Right lobe of liver (tissue), 6 donors: ENCODE results near the gene STRIP2. TPM values are rescaled to one million over a fixed set of nuclear protein-coding genes. Genes with fewer than 3 reads are reported as not detected.

Source experiments
- ATAC-seq, 4 donors: fragments of 200-7000 bp; cut with Tn5 transposase; one replicate each; pipeline ENCODE4 v1.9.1; 2020; ENCODE audit warnings: mild to moderate bottlenecking in 4 of 4, moderate library complexity in 4 of 4
- DNase-seq, 3 donors: peaks; one replicate each; pipeline ENCODE4 v3.0.0-alpha.2; 2020
- H3K27ac ChIP-seq, 3 donors: fragments of 200-600 bp; one replicate each; pipeline ENCODE4 v1.8.0; 2022
- H3K27me3 ChIP-seq, 2 donors: fragments of 200-600 bp; one replicate each; pipeline ENCODE4 v1.8.0; 2022
- H3K36me3 ChIP-seq, 4 donors: fragments of 200-600 bp; sonication (generic) in 1 of 4; one replicate each; pipeline versions ENCODE4 v1.5.1 to v1.8.0; 2017 to 2022; ENCODE audit warnings: control low read depth in 1 of 4
- H3K4me1 ChIP-seq, 4 donors: fragments of 200-600 bp; sonication (generic) in 1 of 4; one replicate each; pipeline versions ENCODE4 v1.5.1 to v1.8.0; 2017 to 2022; ENCODE audit warnings: control low read depth in 1 of 4
- H3K4me3 ChIP-seq, 3 donors: fragments of 200-600 bp; one replicate each; pipeline ENCODE4 v1.8.0; 2022
- H3K9me3 ChIP-seq, 4 donors: fragments of 200-600 bp; sonication (generic) in 1 of 4; one replicate each; pipeline versions ENCODE4 v1.5.1 to v1.8.0; 2017 to 2022; ENCODE audit warnings: control low read depth in 1 of 4
- POLR2A ChIP-seq: fragments of 450-650 bp; IDR thresholded peaks from one replicate; pipeline ENCODE4 v1.6.1; 2017; ENCODE audit warnings: antibody characterized with exemption, mild to moderate bottlenecking
- WGBS: methylation state at CpG from one replicate; pipeline ENCODE4 v1.1.6; 2018; ENCODE audit warnings: low coverage, low lambda C conversion rate; ENCODE audit not compliant: insufficient coverage; ENCODE audit errors: missing lambda C conversion rate; 5-methylcytosine and 5-hydroxymethylcytosine counted together
- intact Hi-C, 2 donors: fragments of 100-400 bp; cut with DNase I; formaldehyde crosslinking; loops; one replicate each; pipeline versions ENCODE4 v1.11.2 to v1.14.1; 2022
- total RNA-seq, 6 experiments: library from RNA; depleted of rRNA in 2 of 6; stranded (reverse); fragments of >200 nt in 2 of 6; fragmentation: NEBNext Ultra II Directional in 3 of 6; extraction: Animal tissue kit (Norgen Biotek cat#: 25700) in 3 of 6; gene quantifications; one replicate each; pipeline versions ENCODE4 v1.1.0 to v1.2.4, GENCODE V29; 2016 to 2023
- TF ChIP-seq, protein P1 (sequence below), 4 donors: fragments of 200-600 bp in 3 of 4; fragments of 450-650 bp in 1 of 4; IDR thresholded peaks; one replicate each; pipeline versions ENCODE4 v1.5.1 to v1.8.0; 2016 to 2022; ENCODE audit warnings: antibody characterized with exemption in 4 of 4, mild to moderate bottlenecking in 2 of 4
- donor health status: DM: no; HTN: yes; CAD: no.
- donor health status: DM: no; HTN: no; CAD: no.
- donor health status: DM: no; HTN: no; CAD: no.
- donor health status: DM: no; HTN: yes; CAD: no.
- donor health status: DM: no; HTN: yes; CAD: no.

Gene STRIP2
- total RNA-seq, 6 experiments from 2014 or later: 0.24 to 0.86 (median 0.42) TPM

DNA sequence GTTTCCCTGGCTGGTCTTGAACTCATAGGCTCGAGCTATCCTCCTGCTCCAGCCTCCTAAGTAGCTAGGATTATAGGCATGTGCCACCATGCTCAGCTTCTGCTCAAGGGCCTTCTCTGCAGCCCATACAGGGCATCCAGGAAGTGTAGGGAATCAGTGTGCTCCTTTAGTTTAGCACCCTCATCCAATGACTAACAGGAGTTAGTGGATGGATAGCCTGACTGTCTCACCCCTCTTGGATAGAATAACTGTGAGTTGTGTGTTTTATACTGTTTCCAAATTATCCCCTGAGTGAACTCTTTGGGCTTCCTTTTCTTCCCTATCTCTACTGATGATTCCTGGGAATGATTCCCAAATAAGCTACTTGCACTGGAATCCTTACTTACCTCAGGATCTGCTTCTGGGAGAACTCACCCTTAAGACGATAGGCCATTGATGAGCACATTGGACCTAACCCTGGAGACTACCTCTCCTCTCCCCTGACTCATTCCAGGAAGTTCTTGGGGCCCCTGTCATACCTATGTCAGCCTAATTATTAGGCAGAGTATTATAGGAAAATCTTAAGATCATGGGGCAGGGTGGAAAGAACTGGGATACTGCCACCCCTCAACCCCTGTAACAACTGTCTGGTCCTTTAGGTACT is 18.5 kb downstream of the STRIP2 start:
- Histone ChIP-seq H3K4me3 (no peak overlapping the region), H3K36me3 (no peaks in the 10 kb centered on the region), H3K27ac (no peak overlapping the region), H3K4me1 (no peaks in the 10 kb centered on the region), H3K9me3 (no peaks in the 10 kb centered on the region), H3K27me3 (no peaks in the 10 kb centered on the region)
- ATAC-seq (no peak), DNase-seq (no peak)
- intact Hi-C loops: no loop called here
- WGBS: 80% methylated on average over 1 of the region's 2 CpGs
- TF ChIP-seq, protein P1, sequence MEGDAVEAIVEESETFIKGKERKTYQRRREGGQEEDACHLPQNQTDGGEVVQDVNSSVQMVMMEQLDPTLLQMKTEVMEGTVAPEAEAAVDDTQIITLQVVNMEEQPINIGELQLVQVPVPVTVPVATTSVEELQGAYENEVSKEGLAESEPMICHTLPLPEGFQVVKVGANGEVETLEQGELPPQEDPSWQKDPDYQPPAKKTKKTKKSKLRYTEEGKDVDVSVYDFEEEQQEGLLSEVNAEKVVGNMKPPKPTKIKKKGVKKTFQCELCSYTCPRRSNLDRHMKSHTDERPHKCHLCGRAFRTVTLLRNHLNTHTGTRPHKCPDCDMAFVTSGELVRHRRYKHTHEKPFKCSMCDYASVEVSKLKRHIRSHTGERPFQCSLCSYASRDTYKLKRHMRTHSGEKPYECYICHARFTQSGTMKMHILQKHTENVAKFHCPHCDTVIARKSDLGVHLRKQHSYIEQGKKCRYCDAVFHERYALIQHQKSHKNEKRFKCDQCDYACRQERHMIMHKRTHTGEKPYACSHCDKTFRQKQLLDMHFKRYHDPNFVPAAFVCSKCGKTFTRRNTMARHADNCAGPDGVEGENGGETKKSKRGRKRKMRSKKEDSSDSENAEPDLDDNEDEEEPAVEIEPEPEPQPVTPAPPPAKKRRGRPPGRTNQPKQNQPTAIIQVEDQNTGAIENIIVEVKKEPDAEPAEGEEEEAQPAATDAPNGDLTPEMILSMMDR (IDR thresholded peaks at IDR 0.05): no peak
- TF ChIP-seq POLR2A: no peak

DNA sequence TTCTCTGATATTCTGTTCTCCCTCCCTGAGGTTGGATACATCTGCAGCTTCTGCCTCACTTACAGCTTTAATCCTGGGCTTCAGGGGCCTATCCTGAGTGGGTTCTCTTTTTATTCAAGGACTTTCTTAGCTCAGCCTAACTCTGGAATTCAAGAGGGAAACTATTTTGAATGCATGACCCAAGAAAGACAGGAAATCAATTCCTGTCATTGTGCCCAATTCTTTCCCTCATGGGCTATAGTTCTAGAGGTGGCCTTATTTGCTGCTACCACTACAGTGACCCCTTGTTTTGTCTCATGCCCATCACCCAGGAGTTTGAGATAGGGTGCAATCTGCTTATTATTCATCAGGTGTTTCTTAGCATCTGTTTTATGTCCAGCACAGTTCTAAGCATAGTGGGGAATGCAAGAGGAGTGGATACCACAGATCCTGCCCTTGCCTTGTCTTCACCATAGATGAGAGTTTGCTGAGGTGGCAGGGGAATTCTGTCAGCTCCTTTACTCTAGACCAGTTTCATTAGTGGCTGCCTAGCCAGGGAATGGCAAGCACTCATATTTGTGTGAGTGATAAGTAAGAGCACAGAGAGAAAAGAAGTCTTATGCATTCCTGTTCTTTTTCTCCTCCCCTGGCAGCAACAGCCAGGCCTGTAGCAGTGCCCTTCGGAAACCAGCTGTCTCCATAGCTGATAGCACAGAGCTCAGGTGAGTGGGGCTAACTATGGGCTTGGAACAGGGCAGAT is 19.4 kb downstream of the STRIP2 start:
- ATAC-seq: no peak
- Histone ChIP-seq H3K36me3 (no peaks in the 10 kb centered on the region), H3K27ac (no peak overlapping the region), H3K4me1 (no peaks in the 10 kb centered on the region), H3K27me3 (no peaks in the 10 kb centered on the region), H3K4me3 (no peak overlapping the region), H3K9me3 (no peaks in the 10 kb centered on the region)
- no peak for TF ChIP-seq POLR2A
- TF ChIP-seq, protein P1 (IDR thresholded peaks at IDR 0.05): no peak
- no peak for DNase-seq
- intact Hi-C loops: no loop called here
- no CpG with 5 or more reads among the region's 1 CpG for WGBS

DNA sequence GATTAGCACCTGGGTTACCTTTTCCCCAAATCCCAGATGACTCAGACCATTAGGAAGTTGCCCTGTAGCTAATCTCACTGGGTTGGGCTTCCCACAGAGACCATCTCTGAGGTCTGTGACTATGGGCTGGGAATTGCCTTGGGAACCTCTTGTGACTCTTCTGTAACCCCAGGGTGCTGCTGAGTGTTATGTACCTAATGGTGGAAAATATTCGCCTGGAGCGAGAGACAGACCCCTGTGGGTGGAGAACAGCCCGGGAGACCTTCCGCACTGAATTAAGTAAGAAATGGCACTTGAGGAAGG is 20.0 kb downstream of the STRIP2 start:
- intact Hi-C loops: no loop called here
- TF ChIP-seq, protein P1 (IDR thresholded peaks at IDR 0.05): no peak
- TF ChIP-seq POLR2A: no peak
- Histone ChIP-seq H3K4me1 (no peaks in the 10 kb centered on the region), H3K4me3 (no peak overlapping the region), H3K36me3 (no peaks in the 10 kb centered on the region), H3K27me3 (no peaks in the 10 kb centered on the region), H3K27ac (no peak overlapping the region), H3K9me3 (no peaks in the 10 kb centered on the region)
- no peak for DNase-seq
- ATAC-seq: no peak
- 86% methylated on average over 4 of the region's 4 CpGs for WGBS

DNA sequence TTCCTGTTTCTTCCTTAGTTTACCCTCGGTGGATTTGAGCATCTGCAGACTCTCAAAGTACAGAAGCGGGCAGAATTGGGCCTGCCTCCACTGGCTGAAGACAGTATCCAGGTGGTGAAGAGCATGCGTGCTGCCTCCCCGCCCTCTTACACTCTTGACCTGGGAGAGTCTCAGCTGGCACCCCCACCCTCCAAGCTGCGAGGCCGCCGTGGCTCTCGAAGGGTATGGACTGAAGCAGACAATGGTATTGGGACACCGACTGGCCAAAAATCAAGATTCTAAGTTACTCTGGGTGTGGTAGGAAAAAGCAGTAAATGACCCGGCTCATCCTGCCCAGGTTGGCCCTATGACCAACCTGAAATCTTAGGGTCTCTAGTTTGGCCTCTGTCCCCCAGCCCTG is 22.2 kb downstream of the STRIP2 start:
- Histone ChIP-seq H3K27me3 (no peaks in the 10 kb centered on the region), H3K36me3 (no peaks in the 10 kb centered on the region), H3K9me3 (no peaks in the 10 kb centered on the region), H3K4me1 (no peaks in the 10 kb centered on the region), H3K4me3 (no peak overlapping the region), H3K27ac (no peak overlapping the region)
- TF ChIP-seq, protein P1 (IDR thresholded peaks at IDR 0.05): no peak
- TF ChIP-seq POLR2A: no peak
- ATAC-seq (no peak), DNase-seq (no peak)
- WGBS: 96% methylated on average over 5 of the region's 10 CpGs
- intact Hi-C loops: no loop called here
